ENCODE measurements around the gene HIP1. TPM values are rescaled to one million over a fixed set of nuclear protein-coding genes. Genes with fewer than 3 reads are reported as not detected.
"Not testable (repeated sequence)": the region's sequence is repeated elsewhere in the genome, so short reads cannot be mapped to it uniquely, and the experiment has no call there.

The HIP1 gene
- total RNA-seq, 1 donor from 2014 or later = 14.0 TPM

DNA sequence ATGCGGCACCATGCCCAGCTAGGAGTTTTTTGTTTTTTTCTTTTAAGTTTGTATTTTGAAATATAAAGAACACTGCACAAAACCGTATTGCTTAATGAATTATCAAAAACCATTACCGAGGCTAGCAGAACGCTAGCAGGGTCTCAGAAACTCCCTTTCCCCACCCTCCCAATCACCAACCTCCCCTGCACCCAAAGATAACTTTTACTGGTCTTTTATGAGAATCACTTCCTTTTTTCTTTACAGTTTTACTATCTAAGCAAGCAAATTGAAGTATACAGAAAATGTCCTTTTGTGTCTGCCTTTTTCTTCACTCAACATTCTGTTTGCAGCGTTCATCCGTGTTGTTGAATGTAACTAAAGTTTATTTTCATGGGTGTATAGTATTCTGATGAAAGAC lies 13.4 kb downstream of the HIP1 start:
- Histone ChIP-seq H4K20me1 (ENCODE audit: insufficient read depth, low read length) (no peaks in the 10 kb centered on the region), H3K4me1 (ENCODE audit: insufficient read depth, low read length) (peaks cover 6% of the 10 kb centered on the region), H3K27me3 (ENCODE audit: insufficient read depth, low read length) (no peaks in the 10 kb centered on the region), H3K4me2 (ENCODE audit: low read length) (no peak overlapping the region), H3K4me3 (ENCODE audit: insufficient read depth, low read depth, low read length) (no peak overlapping the region), H3K9ac (ENCODE audit: low read length) (no peak overlapping the region), H3K36me3 (ENCODE audit: insufficient read depth, low read length) (no peaks in the 10 kb centered on the region), H3K9me3 (ENCODE audit: insufficient read depth, low read depth, low read length) (no peaks in the 10 kb centered on the region), H3K79me2 (ENCODE audit: insufficient read depth, low read length) (no peaks in the 10 kb centered on the region), H2AFZ (ENCODE audit: low read depth, low read length) (no peak overlapping the region), H3K27ac (ENCODE audit: low read depth, low read length) (no peak overlapping the region)
- DNase-seq (ENCODE audit: low read depth) (no peak), FAIRE-seq (no peak)
- Mint-ChIP-seq H3K27me3 (ENCODE audit: low read depth, unreplicated experiment) (no peaks in the 10 kb centered on the region), H3K27ac (ENCODE audit: unreplicated experiment) (no peak overlapping the region), H3K9me3 (ENCODE audit: unreplicated experiment) (no peaks in the 10 kb centered on the region), H3K4me1 (ENCODE audit: low read depth, unreplicated experiment) (peaks cover 15% of the 10 kb centered on the region), H3K36me3 (ENCODE audit: low read depth, unreplicated experiment) (peaks cover 3% of the 10 kb centered on the region), H3K4me3 (ENCODE audit: unreplicated experiment) (no peak overlapping the region)
- TF ChIP-seq CTCF (IDR thresholded peaks at IDR 0.05; ENCODE audit: insufficient read depth, low read depth, low read length) (no peak), EZH2 (IDR thresholded peaks at IDR 0.05; ENCODE audit: insufficient read depth, low read length) (no peak)

- peaks cover 8% of the 10 kb centered on the region for H3K4me1 Mint-ChIP-seq (ENCODE audit: low read depth, unreplicated experiment)
- H3K36me3 Mint-ChIP-seq (ENCODE audit: low read depth, unreplicated experiment) = no peaks in the 10 kb centered on the region
- no peak overlapping the region for H3K4me3 Mint-ChIP-seq (ENCODE audit: unreplicated experiment)
- peaks cover 3% of the 10 kb centered on the region for H3K27me3 Mint-ChIP-seq (ENCODE audit: low read depth, unreplicated experiment)
- Histone ChIP-seq H3K4me3 (ENCODE audit: insufficient read depth, low read depth, low read length) (no peak overlapping the region), H4K20me1 (ENCODE audit: insufficient read depth, low read length) (no peaks in the 10 kb centered on the region), H3K79me2 (ENCODE audit: insufficient read depth, low read length) (no peaks in the 10 kb centered on the region), H3K27ac (ENCODE audit: low read depth, low read length) (no peak overlapping the region), H3K4me2 (ENCODE audit: low read length) (no peak overlapping the region), H2AFZ (ENCODE audit: low read depth, low read length) (no peak overlapping the region), H3K36me3 (ENCODE audit: insufficient read depth, low read length) (no peaks in the 10 kb centered on the region), H3K9ac (ENCODE audit: low read length) (no peak overlapping the region), H3K4me1 (ENCODE audit: insufficient read depth, low read length) (peaks cover 6% of the 10 kb centered on the region), H3K9me3 (ENCODE audit: insufficient read depth, low read depth, low read length) (no peaks in the 10 kb centered on the region), H3K27me3 (ENCODE audit: insufficient read depth, low read length) (no peaks in the 10 kb centered on the region)
- H3K27ac Mint-ChIP-seq (ENCODE audit: unreplicated experiment) = no peak overlapping the region
- no peak for DNase-seq (ENCODE audit: low read depth)
- no peaks in the 10 kb centered on the region for H3K9me3 Mint-ChIP-seq (ENCODE audit: unreplicated experiment)
- TF ChIP-seq EZH2 (IDR thresholded peaks at IDR 0.05; ENCODE audit: insufficient read depth, low read length) (no peak), CTCF (IDR thresholded peaks at IDR 0.05; ENCODE audit: insufficient read depth, low read depth, low read length) (no peak)
- FAIRE-seq = no peak
These were observed 15.3 kb downstream of the HIP1 start for GRCh38 chr7:75723444-75723843.

DNA sequence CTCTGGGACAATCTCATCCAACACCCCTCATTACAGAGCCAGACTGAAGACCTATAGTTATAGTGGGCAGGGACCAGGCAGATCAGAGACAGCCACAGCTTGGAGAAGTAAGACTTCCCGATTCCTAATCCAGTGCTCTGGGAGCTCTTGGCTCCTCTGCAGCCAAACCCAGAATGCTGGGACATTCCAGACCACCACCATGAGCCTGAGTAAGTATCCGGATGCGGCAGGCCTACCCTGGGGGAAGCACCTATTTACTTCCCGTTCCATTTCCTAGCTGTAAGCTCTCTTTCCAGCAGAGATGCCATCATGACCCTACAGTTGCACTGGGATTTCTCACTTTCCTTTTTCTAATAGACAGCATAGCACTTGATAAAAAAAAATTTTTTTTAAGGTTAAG lies 16.4 kb downstream of the HIP1 start:
- H3K4me1 Mint-ChIP-seq (ENCODE audit: low read depth, unreplicated experiment) = peaks cover under 1% of the 10 kb centered on the region
- H4K20me1 ChIP-seq (ENCODE audit: insufficient read depth, low read length) = no peaks in the 10 kb centered on the region
- H3K27ac ChIP-seq (ENCODE audit: low read depth, low read length) = no peak overlapping the region
- no peaks in the 10 kb centered on the region for H3K27me3 ChIP-seq (ENCODE audit: insufficient read depth, low read length)
- H3K79me2 ChIP-seq (ENCODE audit: insufficient read depth, low read length) = no peaks in the 10 kb centered on the region
- peaks cover under 1% of the 10 kb centered on the region for H3K4me1 ChIP-seq (ENCODE audit: insufficient read depth, low read length)
- H3K9me3 Mint-ChIP-seq (ENCODE audit: unreplicated experiment) = no peaks in the 10 kb centered on the region
- no peak overlapping the region for H2AFZ ChIP-seq (ENCODE audit: low read depth, low read length)
- FAIRE-seq = no peak
- TF ChIP-seq EZH2 (IDR thresholded peaks at IDR 0.05; ENCODE audit: insufficient read depth, low read length) = no peak
- no peak for TF ChIP-seq CTCF (IDR thresholded peaks at IDR 0.05; ENCODE audit: insufficient read depth, low read depth, low read length)
- no peak overlapping the region for H3K4me3 Mint-ChIP-seq (ENCODE audit: unreplicated experiment)
- no peak overlapping the region for H3K4me3 ChIP-seq (ENCODE audit: insufficient read depth, low read depth, low read length)
- no peaks in the 10 kb centered on the region for H3K36me3 Mint-ChIP-seq (ENCODE audit: low read depth, unreplicated experiment)
- no peak overlapping the region for H3K9ac ChIP-seq (ENCODE audit: low read length)
- no peaks in the 10 kb centered on the region for H3K9me3 ChIP-seq (ENCODE audit: insufficient read depth, low read depth, low read length)
- peaks cover 3% of the 10 kb centered on the region for H3K27me3 Mint-ChIP-seq (ENCODE audit: low read depth, unreplicated experiment)
- no peaks in the 10 kb centered on the region for H3K36me3 ChIP-seq (ENCODE audit: insufficient read depth, low read length)
- DNase-seq (ENCODE audit: low read depth) = no peak
- H3K27ac Mint-ChIP-seq (ENCODE audit: unreplicated experiment) = no peak overlapping the region
- no peak overlapping the region for H3K4me2 ChIP-seq (ENCODE audit: low read length)

DNA sequence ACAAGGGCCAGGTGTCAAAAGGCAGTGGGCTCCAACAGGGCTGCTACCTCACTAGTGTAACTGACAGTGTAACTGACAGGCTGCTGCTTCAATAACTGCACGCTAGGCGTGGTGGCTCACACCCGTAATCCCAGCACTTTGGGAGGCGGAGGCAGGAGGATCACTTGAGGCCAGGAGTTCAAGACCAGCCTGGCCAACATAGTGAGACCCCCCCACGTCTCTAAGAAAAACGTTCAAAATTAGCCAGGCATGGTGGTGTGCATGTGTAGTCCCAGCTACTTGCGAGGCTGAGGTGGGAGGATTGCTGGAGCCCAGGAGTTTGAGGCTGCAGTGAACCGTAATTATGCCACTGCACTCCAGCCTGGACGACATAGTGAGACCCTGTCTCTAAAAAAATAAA lies 16.8 kb downstream of the HIP1 start:
- not testable (repeated sequence) for H3K27me3 ChIP-seq (ENCODE audit: insufficient read depth, low read length); H3K36me3 ChIP-seq (ENCODE audit: insufficient read depth, low read length); H3K4me3 ChIP-seq (ENCODE audit: insufficient read depth, low read depth, low read length); H3K4me2 ChIP-seq (ENCODE audit: low read length); H3K36me3 Mint-ChIP-seq (ENCODE audit: low read depth, unreplicated experiment); H4K20me1 ChIP-seq (ENCODE audit: insufficient read depth, low read length); H3K27me3 Mint-ChIP-seq (ENCODE audit: low read depth, unreplicated experiment); H3K9ac ChIP-seq (ENCODE audit: low read length); H3K9me3 ChIP-seq (ENCODE audit: insufficient read depth, low read depth, low read length); H3K4me3 Mint-ChIP-seq (ENCODE audit: unreplicated experiment); H3K4me1 Mint-ChIP-seq (ENCODE audit: low read depth, unreplicated experiment); H3K27ac ChIP-seq (ENCODE audit: low read depth, low read length); FAIRE-seq; H2AFZ ChIP-seq (ENCODE audit: low read depth, low read length); H3K4me1 ChIP-seq (ENCODE audit: insufficient read depth, low read length); H3K27ac Mint-ChIP-seq (ENCODE audit: unreplicated experiment); DNase-seq (ENCODE audit: low read depth); H3K79me2 ChIP-seq (ENCODE audit: insufficient read depth, low read length); H3K9me3 Mint-ChIP-seq (ENCODE audit: unreplicated experiment)

Measured in astrocyte (in vitro differentiated cells and primary cell).